Natural killer cell (primary cell): ENCODE measurements around the gene KRTAP20-3. TPM values are rescaled to one million over a fixed set of nuclear protein-coding genes. Genes with fewer than 3 reads are reported as not detected.

Experiments used
- ATAC-seq, 3 donors: fragments of 150-1000 bp in 2 of 3; fragments of 200-7000 bp in 1 of 3; cut with Tn5 transposase; 1 replicate in 1 of 3; 2 replicates in 2 of 3; pipeline ENCODE4 v1.10.0; 2021; ENCODE audit warnings: mild to moderate bottlenecking in 2 of 3, moderate library complexity in 2 of 3
- DNase-seq, 2 donors: peaks; one replicate each; pipeline versions ENCODE4 v3.0.0 to v3.0.0-alpha.2; 2013 to 2021; ENCODE audit warnings: mixed read lengths in 1 of 2
- H3K27ac ChIP-seq: one replicate; pipeline ENCODE4 v1.5.1; 2013; ENCODE audit warnings: mild to moderate bottlenecking, low read length
- H3K27me3 ChIP-seq: one replicate; pipeline ENCODE4 v1.6.1; 2013; ENCODE audit warnings: low read length; ENCODE audit not compliant: control insufficient read depth, insufficient read depth
- H3K36me3 ChIP-seq: one replicate; pipeline ENCODE4 v1.6.1; 2013; ENCODE audit warnings: low read length; ENCODE audit not compliant: control insufficient read depth, insufficient read depth
- H3K4me1 ChIP-seq: one replicate; pipeline ENCODE4 v1.6.1; 2013; ENCODE audit warnings: low read length; ENCODE audit not compliant: control insufficient read depth, insufficient read depth
- H3K4me3 ChIP-seq: one replicate; pipeline ENCODE4 v1.5.1; 2013; ENCODE audit warnings: low read length
- H3K9me3 ChIP-seq: one replicate; pipeline ENCODE4 v1.6.1; 2013; ENCODE audit warnings: low read length; ENCODE audit not compliant: control insufficient read depth, insufficient read depth
- H3K27ac Mint-ChIP-seq, 2 donors: one replicate each; pipeline ENCODE4 v1.8.0; 2022; ENCODE audit warnings: mild to moderate bottlenecking in 2 of 2, mixed read lengths in 2 of 2, moderate library complexity in 1 of 2
- H3K27me3 Mint-ChIP-seq, 2 donors: one replicate each; pipeline ENCODE4 v1.8.0; 2022; ENCODE audit warnings: low read depth in 2 of 2, mixed read lengths in 2 of 2
- H3K36me3 Mint-ChIP-seq: one replicate; pipeline ENCODE4 v1.8.0; 2022; ENCODE audit warnings: mixed read lengths
- H3K4me1 Mint-ChIP-seq, 2 donors: one replicate each; pipeline ENCODE4 v1.8.0; 2022; ENCODE audit warnings: mixed read lengths in 2 of 2
- H3K4me3 Mint-ChIP-seq: one replicate; pipeline ENCODE4 v1.8.0; 2022; ENCODE audit warnings: mild to moderate bottlenecking, moderate library complexity, mixed read lengths
- H3K9me3 Mint-ChIP-seq, 2 donors: one replicate each; pipeline ENCODE4 v1.8.0; 2022; ENCODE audit warnings: mixed read lengths in 2 of 2
- WGBS: methylation state at CpG from one replicate; pipeline ENCODE4 v1.1.7; 2013; ENCODE audit warnings: missing lambda C conversion rate; ENCODE audit not compliant: insufficient coverage; 5-methylcytosine and 5-hydroxymethylcytosine counted together
- intact Hi-C: fragments of 100-400 bp; cut with micrococcal nuclease; formaldehyde crosslinking; loops from one replicate; pipeline ENCODE4 v1.14.2; 2022
- total RNA-seq, 4 donors: library from RNA; stranded (reverse); fragments of 120-200 nt in 1 of 4; gene quantifications; one replicate each; pipeline versions ENCODE4 v1.2.3 to v1.2.4, GENCODE V29; 2013 to 2022
- TF ChIP-seq, protein P1 (sequence below): fragments of 200-600 bp; IDR thresholded peaks from one replicate; pipeline ENCODE4 v1.8.0; 2022; ENCODE audit warnings: antibody characterized with exemption

KRTAP20-3 gene
- total RNA-seq, 3 donors from 2014 or later (not counting 1 experiment from before 2014, with no cell fraction given), result not detected

- H3K4me3 Mint-ChIP-seq, result no peak overlapping the region
- Histone ChIP-seq H3K4me3 (no peak overlapping the region), H3K9me3 (peaks cover 4% of the 10 kb centered on the region), H3K4me1 (no peaks in the 10 kb centered on the region), H3K36me3 (no peaks in the 10 kb centered on the region), H3K27ac (no peak overlapping the region), H3K27me3 (no peaks in the 10 kb centered on the region)
- ATAC-seq, result no peak
- H3K27me3 Mint-ChIP-seq, result no peaks in the 10 kb centered on the region
- no peaks in the 10 kb centered on the region for H3K4me1 Mint-ChIP-seq
- no peak for DNase-seq
- TF ChIP-seq, protein P1, sequence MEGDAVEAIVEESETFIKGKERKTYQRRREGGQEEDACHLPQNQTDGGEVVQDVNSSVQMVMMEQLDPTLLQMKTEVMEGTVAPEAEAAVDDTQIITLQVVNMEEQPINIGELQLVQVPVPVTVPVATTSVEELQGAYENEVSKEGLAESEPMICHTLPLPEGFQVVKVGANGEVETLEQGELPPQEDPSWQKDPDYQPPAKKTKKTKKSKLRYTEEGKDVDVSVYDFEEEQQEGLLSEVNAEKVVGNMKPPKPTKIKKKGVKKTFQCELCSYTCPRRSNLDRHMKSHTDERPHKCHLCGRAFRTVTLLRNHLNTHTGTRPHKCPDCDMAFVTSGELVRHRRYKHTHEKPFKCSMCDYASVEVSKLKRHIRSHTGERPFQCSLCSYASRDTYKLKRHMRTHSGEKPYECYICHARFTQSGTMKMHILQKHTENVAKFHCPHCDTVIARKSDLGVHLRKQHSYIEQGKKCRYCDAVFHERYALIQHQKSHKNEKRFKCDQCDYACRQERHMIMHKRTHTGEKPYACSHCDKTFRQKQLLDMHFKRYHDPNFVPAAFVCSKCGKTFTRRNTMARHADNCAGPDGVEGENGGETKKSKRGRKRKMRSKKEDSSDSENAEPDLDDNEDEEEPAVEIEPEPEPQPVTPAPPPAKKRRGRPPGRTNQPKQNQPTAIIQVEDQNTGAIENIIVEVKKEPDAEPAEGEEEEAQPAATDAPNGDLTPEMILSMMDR, result no peak
- intact Hi-C loops, result no loop called here
- no peak overlapping the region for H3K27ac Mint-ChIP-seq
- WGBS, result 89% methylated on average over 1 of the region's 2 CpGs
- peaks cover 13 to 17% of the 10 kb centered on the region in 2 donors for H3K9me3 Mint-ChIP-seq
- no peaks in the 10 kb centered on the region for H3K36me3 Mint-ChIP-seq
Observed at GRCh38 chr21:30612132-30612531, 30.5 kb upstream of the KRTAP20-3 start.

GRCh38 chr21:30613836-30614235, 28.8 kb upstream of the KRTAP20-3 start, which contains the start of gene KRTAP6-1:
Gene KRTAP6-1 (minus strand): TSS chr21:30613930. CDS start chr21:30613904, 26 bp downstream.
- Mint-ChIP-seq H3K4me1 (no peaks in the 10 kb centered on the region), H3K4me3 (no peak within 1 kb of the TSS), H3K9me3 (peaks cover 6 to 12% of the 10 kb centered on the region in 2 donors), H3K27me3 (no peaks in the 10 kb centered on the region), H3K27ac (no peak within 1 kb of the TSS), H3K36me3 (no peaks in the 10 kb centered on the region)
- TF ChIP-seq, protein P1, result no peak
- Histone ChIP-seq H3K36me3 (no peaks in the 10 kb centered on the region), H3K4me1 (no peaks in the 10 kb centered on the region), H3K4me3 (no peak within 1 kb of the TSS), H3K9me3 (peaks cover 4% of the 10 kb centered on the region), H3K27ac (no peak within 1 kb of the TSS), H3K27me3 (no peaks in the 10 kb centered on the region)
- 72% methylated on average over 2 of the region's 2 CpGs for WGBS
- DNase-seq, result no peak
- no peak for ATAC-seq
- intact Hi-C loops, result no loop called here

DNA sequence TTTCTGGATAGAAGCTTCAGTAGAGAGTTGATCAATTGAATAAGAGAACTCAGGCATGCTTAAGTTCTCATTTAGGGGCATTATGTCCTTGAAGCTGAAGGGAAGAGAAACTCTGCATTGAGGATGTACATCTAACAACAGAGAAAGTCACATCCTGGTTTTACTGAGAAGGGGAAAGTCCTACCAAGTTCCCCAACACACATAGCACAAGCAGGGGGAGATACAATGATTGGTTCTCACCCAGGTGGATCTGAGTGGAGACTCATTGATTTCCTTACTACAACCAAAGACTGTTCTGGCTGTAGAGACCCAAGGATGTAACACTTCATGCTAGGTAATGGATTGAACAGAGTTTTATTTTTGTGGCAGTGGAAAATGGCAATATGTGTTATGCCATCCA, 27.5 kb upstream of the KRTAP20-3 start:
- no peaks in the 10 kb centered on the region for H3K4me1 ChIP-seq
- Mint-ChIP-seq H3K27me3 (no peaks in the 10 kb centered on the region), H3K9me3 (peaks cover 6 to 9% of the 10 kb centered on the region in 2 donors), H3K4me1 (no peaks in the 10 kb centered on the region), H3K27ac (no peak overlapping the region), H3K4me3 (no peak overlapping the region), H3K36me3 (no peaks in the 10 kb centered on the region)
- no peak for ATAC-seq
- H3K27me3 ChIP-seq, result no peaks in the 10 kb centered on the region
- no peaks in the 10 kb centered on the region for H3K36me3 ChIP-seq
- H3K4me3 ChIP-seq, result no peak overlapping the region
- intact Hi-C loops, result no loop called here
- TF ChIP-seq, protein P1, result no peak
- no peak overlapping the region for H3K27ac ChIP-seq
- DNase-seq, result no peak
- H3K9me3 ChIP-seq, result peaks cover 4% of the 10 kb centered on the region

- no CpG with 5 or more reads among the region's 2 CpGs for WGBS
- no peaks in the 10 kb centered on the region for H3K36me3 Mint-ChIP-seq
- Histone ChIP-seq H3K4me3 (no peak within 1 kb of the TSS), H3K9me3 (peaks cover 4% of the 10 kb centered on the region), H3K4me1 (no peaks in the 10 kb centered on the region), H3K27ac (no peak within 1 kb of the TSS), H3K27me3 (no peaks in the 10 kb centered on the region), H3K36me3 (no peaks in the 10 kb centered on the region)
- peaks cover 3 to 4% of the 10 kb centered on the region in 2 donors for H3K9me3 Mint-ChIP-seq
- no peaks in the 10 kb centered on the region for H3K4me1 Mint-ChIP-seq
- DNase-seq (no peak), ATAC-seq (no peak)
- TF ChIP-seq, protein P1, result no peak
- intact Hi-C loops, result no loop called here
- H3K4me3 Mint-ChIP-seq, result no peak within 1 kb of the TSS
- H3K27me3 Mint-ChIP-seq, result no peaks in the 10 kb centered on the region
- no peak within 1 kb of the TSS for H3K27ac Mint-ChIP-seq
Observed at GRCh38 chr21:30616125-30616524, 26.5 kb upstream of the KRTAP20-3 start, which contains the start of gene KRTAP20-1. Gene KRTAP20-1 (plus strand): TSS chr21:30616425. CDS start chr21:30616455, 30 bp downstream.
